Fibroblast of gingiva (primary cell): ENCODE data around the gene C17orf78.
A peak's percentile ranks its signal among the peaks of the same experiment; 100 is the strongest.
"Not testable (repeated sequence)": the region's sequence is repeated elsewhere in the genome, so short reads cannot be mapped to it uniquely, and the experiment has no call there.

ENCODE experiments used
- DNase-seq: peaks from one replicate; pipeline ENCODE4 v3.0.0-alpha.2; 2011; ENCODE audit warnings: low read depth

The C17orf78 gene

DNA sequence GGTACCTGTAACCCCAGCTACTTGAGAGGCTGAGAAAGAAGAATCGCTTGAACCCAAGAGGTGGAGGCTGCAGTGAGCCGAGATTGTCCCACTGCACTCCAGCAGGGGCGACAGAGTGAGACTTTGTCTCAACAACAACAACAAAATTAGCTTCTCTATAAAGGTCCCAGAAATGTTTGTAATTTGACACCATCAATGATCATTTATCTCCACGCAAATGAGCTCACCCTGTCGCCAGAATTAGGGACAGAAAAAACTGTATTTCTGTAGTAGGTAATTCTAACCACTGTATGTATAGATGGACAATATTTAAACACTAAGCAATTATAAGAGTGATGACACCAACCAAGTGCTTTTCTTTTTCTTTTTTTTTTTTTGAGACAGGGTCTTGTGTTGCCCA lies 10.7 kb downstream of the C17orf78 start:
- no peak for DNase-seq

GRCh38 chr17:37388266-37388665 lies 12.5 kb downstream of the C17orf78 start:
- DNase-seq, result no peak

GRCh38 chr17:37389160-37389559 lies 13.4 kb downstream of the C17orf78 start:
- DNase-seq, result peak; percentile 36

GRCh38 chr17:37391146-37391545 lies 15.4 kb downstream of the C17orf78 start:
- DNase-seq, result no peak

DNA sequence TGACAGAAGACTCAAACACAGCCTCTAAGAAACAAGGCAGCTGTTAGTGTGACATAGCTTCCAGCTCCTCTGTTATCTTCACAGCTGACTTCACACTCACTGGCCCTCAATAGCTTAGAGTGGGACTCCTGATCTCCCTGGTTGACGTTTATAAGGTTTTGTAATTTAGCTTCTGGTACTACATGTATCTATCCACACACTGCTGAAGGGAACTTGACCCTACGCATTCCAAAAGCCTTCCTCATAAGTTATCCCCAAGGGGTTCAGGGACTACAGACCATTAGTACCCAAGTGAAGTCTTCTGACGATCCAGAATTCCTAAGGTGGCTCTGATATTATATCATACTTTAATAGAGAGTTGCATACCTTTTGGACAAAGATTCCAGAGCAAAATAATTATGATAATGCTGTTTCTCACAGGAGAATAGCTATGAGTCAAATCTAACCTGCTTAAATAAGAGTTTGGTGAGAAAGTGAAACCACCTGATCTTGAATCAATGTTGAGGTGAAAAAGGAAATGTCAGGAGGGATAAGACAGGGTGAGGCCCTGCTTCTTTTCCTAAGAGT lies 16.3 kb downstream of the C17orf78 start:
- peak; percentile 76 for DNase-seq

DNA sequence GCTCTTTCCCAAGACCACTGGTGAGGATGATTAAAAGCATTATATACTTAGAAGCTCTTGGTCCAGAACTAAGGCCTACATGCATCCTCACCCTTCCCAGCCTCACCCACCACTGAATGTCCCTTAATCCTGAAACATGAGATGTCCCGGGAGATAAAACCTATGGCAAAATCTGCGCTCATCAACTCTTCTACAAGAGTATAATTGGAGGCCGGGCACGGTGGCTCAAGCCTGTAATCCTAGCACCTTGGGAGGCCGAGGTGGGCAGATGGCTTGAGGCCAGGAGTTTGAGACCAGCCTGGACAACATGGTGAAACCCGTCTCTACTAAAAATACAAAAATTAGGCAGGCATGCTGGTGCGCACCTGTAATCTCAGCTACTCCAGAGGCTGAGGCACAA lies 17.6 kb downstream of the C17orf78 start:
- DNase-seq, result no peak

GRCh38 chr17:37399265-37399803 lies 23.5 kb downstream of the C17orf78 start:
- DNase-seq, result no peak

- no peak for DNase-seq
Observed at GRCh38 chr17:37400505-37400904, 24.7 kb downstream of the C17orf78 start.

- not testable (repeated sequence) for DNase-seq
Observed at GRCh38 chr17:37405522-37405921, 29.7 kb downstream of the C17orf78 start.

- DNase-seq, result peak; percentile 2
Observed at GRCh38 chr17:37405955-37406634, 30.3 kb downstream of the C17orf78 start.

GRCh38 chr17:37406635-37407461 lies 31.1 kb downstream of the C17orf78 start, which contains the start of the genes ACACA and TADA2A:
ACACA (minus strand) TSS chr17:37406836; CDS start chr17:37406299, 537 bp downstream.
TADA2A (plus strand) TSS chr17:37406886; CDS start chr17:37411366, 4,480 bp downstream.
- DNase-seq, result peak; percentile 78

DNA sequence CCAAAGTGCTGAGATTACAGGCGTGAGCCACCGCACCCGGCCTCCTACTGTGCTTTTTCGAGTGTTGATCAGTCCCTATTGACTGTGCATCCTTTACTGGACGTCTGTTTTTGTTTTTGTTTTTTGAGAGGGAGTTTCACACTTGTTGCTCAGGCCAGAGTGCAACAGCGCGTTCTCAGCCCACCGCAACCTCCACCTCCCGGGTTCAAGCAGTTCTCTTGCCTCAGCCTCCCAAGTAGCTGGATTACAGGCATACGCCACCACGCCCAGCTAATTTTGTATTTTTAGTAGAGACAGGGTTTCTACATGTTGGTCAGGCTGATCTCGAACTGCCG lies 32.3 kb downstream of the C17orf78 start:
- DNase-seq, result not testable (repeated sequence)

DNA sequence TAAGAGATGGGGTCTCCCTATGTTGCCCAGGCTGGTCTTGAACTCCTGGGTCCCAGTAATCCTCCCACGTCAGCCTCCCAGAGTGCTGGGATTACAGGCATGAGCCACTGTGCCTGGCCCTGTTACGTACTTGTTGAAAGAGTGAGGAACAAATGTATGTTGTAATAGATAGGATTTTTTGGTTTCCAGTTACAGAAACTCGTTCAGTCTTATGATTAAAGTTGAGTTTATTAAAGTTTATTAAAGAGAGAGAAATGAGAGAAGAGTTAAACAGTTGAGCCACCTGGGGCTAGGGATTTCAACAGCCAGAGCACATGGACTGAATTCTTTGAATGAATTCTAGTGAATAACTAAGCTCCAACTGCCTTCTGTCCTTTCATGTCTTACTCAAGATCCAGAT lies 34.6 kb downstream of the C17orf78 start:
- DNase-seq, result peak; percentile 75

DNA sequence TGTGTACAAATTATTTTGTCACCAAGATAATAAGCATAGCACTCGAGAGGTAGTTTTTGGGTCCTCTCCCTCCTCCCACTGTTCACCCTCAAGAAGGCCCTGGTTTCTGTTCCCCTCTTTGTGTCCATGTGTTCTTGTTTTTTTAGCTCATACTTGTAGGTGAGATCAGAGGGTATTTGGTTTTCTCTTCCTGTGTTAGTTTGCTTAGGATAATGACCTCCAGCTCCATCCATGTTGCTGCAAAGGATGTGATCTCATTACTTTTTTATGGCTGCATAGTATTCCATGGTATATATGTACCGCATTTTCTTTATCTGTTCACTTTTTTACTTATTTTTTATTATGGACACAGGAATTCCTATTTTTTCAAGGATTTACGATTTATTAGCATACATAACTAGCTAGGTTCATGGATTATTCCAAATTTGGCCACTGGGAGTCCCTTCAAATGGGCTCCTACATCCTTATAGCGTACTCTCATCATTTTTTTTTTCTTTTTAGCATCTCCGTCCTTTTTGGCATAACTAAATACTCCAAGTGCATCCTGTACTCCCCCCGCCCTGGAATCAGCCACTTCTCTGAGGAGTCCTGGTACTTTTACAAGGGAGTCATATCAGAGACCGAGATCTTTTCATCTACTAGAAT lies 38.2 kb downstream of the C17orf78 start:
- no peak for DNase-seq

- DNase-seq, result no peak
Observed at GRCh38 chr17:37417852-37418251, 42.1 kb downstream of the C17orf78 start.

DNA sequence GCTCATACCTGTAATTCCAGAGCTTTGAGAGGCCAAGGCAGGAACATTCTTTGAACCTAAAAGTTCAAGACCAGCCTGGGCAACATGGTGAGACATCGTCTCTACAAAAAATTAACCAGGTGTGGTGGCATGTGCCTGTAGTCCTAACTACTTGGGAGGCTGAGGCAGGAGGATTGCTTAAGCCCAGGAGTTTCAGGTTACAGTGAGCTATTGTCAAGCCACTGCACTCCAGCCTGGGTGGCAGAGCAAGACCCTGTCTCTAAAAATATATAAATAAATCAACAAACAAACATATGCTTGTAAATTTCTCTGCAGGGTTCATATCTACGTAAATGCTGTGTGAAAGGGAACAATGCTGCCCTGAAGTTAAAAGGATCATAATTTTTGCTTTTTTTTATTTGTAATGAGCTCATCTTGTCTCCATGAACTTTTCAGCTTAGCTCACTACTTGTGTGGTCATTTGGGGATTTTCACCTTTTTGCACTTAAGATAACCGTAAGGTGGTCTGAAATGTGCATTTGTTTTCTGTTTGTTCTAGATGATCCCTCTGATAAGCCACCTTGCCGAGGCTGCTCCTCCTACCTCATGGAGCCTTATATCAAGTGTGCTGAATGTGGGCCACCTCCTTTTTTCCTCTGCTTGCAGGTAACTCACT lies 47.3 kb downstream of the C17orf78 start:
- no peak for DNase-seq

DNA sequence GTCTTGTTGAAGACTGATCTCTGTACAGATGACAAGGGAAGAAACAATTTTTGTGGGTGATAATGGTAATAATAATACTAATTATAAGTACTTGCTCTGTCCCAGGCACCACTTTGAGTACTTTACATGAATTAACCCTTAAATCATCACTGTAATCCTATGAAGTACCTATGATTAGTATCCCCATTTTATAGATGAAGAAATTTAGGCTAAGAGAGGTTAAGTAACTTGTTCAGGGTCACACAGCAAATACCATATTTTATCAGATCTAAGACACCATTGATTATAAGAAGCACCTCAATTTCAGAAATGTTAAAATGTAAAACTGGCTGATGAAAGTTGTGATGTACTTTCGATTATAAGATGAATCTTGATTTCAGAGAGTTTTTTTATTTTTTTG lies 49.5 kb downstream of the C17orf78 start:
- no peak for DNase-seq

- DNase-seq, result no peak
Observed at GRCh38 chr17:37429039-37429438, 53.3 kb downstream of the C17orf78 start.

GRCh38 chr17:37429453-37429852 lies 53.7 kb downstream of the C17orf78 start:
- no peak for DNase-seq

GRCh38 chr17:37430051-37430627 lies 54.4 kb downstream of the C17orf78 start:
- peak; percentile 21 for DNase-seq

- DNase-seq, result no peak
Observed at GRCh38 chr17:37432671-37433070, 56.9 kb downstream of the C17orf78 start.
